ENCODE measurements around the gene FASTKD2.
"Not testable (repeated sequence)": the region's sequence is repeated elsewhere in the genome, so short reads cannot be mapped to it uniquely, and the experiment has no call there.

The FASTKD2 gene

DNA sequence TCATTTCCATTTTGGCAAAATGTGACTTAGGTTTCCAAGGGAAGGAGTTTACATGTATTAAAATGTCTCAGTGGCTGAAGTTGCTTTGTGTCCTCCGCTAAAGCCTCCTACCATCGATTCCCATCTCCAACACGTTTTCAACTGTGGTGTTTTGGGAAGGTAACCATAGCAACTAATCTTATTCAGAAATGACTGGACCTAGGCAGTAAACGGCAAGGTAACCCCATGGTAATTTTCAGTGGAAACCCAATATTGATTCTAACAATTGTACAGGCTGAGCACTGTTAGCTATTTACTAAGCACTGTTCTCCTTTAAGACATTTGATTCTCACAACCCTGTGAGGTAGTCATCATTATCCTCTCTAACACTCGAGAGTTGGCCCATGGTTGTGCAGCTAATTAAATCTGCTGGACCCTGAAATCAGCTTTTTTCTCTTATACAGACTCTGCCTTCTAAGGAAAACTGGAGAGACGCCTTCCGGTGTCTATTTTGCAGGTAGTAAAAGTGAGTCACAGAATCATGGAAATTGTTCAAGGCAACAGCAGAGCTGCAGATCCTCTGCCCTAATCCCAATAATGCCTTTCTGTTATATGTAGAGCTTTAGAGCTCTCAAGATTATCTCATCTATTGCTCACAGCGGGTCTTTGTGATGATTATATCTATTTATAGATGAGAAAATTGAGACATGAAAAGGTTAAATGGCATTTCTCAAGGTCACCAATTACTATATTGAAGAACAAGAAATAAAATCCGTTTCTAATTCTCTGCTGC is 36.2 kb downstream of the FASTKD2 start:
- no peak for TF ChIP-seq GATA1 (IDR thresholded peaks at IDR 0.05; ENCODE audit: low read depth, low read length)
- no peak for TF ChIP-seq POLR2A (IDR thresholded peaks at IDR 0.05; ENCODE audit: low read length)
- no peak for DNase-seq

GRCh38 chr2:206802654-206803514 is 37.5 kb downstream of the FASTKD2 start:
- no peak for TF ChIP-seq POLR2A (IDR thresholded peaks at IDR 0.05; ENCODE audit: low read length)
- no peak for TF ChIP-seq GATA1 (IDR thresholded peaks at IDR 0.05; ENCODE audit: low read depth, low read length)
- no peak for DNase-seq

- TF ChIP-seq POLR2A (IDR thresholded peaks at IDR 0.05; ENCODE audit: low read length) (no peak), GATA1 (IDR thresholded peaks at IDR 0.05; ENCODE audit: low read depth, low read length) (no peak)
Measured at GRCh38 chr2:206804326-206804725, 38.9 kb downstream of the FASTKD2 start.

GRCh38 chr2:206805887-206806607 is 40.6 kb downstream of the FASTKD2 start:
- no peak for TF ChIP-seq POLR2A (IDR thresholded peaks at IDR 0.05; ENCODE audit: low read length)
- no peak for TF ChIP-seq GATA1 (IDR thresholded peaks at IDR 0.05; ENCODE audit: low read depth, low read length)
- DNase-seq, result no peak

More at GRCh38 chr2:206804326-206804725, 38.9 kb downstream of the FASTKD2 start:
- no peak for DNase-seq

GRCh38 chr2:206807624-206808023 is 42.2 kb downstream of the FASTKD2 start:
- not testable (repeated sequence) for DNase-seq

- DNase-seq, result not testable (repeated sequence)
Measured at GRCh38 chr2:206812471-206812870, 47.1 kb downstream of the FASTKD2 start.

GRCh38 chr2:206814498-206814897 is 49.1 kb downstream of the FASTKD2 start:
- TF ChIP-seq GATA1 (IDR thresholded peaks at IDR 0.05; ENCODE audit: low read depth, low read length) (no peak), POLR2A (IDR thresholded peaks at IDR 0.05; ENCODE audit: low read length) (no peak)
- DNase-seq, result no peak

- TF ChIP-seq GATA1 (IDR thresholded peaks at IDR 0.05; ENCODE audit: low read depth, low read length), result no peak
- TF ChIP-seq POLR2A (IDR thresholded peaks at IDR 0.05; ENCODE audit: low read length), result no peak
- DNase-seq, result peak in 1 of 2 experiments; percentile 6
Measured at GRCh38 chr2:206820807-206821206, 55.4 kb downstream of the FASTKD2 start.

DNA sequence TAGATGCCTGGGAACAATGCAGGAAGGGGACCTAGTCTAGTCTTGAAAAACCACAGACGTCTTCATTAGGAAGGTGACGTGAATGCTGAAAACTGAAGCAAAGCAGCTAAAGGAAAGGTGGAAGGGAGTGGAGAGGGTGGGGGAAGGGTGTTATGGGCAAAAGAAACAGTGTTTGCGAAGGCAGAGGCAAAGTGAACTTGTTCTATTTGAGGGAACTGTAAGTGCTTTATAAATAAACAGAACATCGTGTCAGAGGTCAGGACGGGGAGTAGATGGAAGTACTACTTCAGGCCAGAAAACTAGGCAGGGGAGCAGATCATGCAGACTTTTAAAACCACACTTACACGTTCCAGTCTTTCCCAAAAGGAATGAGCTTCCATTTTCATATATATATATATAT is 57.8 kb downstream of the FASTKD2 start:
- TF ChIP-seq POLR2A (IDR thresholded peaks at IDR 0.05; ENCODE audit: low read length) (no peak), GATA1 (IDR thresholded peaks at IDR 0.05; ENCODE audit: low read depth, low read length) (no peak)
- no peak for DNase-seq

GRCh38 chr2:206824087-206824618 is 58.7 kb downstream of the FASTKD2 start:
- DNase-seq, result no peak
- no peak for TF ChIP-seq GATA1 (IDR thresholded peaks at IDR 0.05; ENCODE audit: low read depth, low read length)
- TF ChIP-seq POLR2A (IDR thresholded peaks at IDR 0.05; ENCODE audit: low read length), result no peak

DNA sequence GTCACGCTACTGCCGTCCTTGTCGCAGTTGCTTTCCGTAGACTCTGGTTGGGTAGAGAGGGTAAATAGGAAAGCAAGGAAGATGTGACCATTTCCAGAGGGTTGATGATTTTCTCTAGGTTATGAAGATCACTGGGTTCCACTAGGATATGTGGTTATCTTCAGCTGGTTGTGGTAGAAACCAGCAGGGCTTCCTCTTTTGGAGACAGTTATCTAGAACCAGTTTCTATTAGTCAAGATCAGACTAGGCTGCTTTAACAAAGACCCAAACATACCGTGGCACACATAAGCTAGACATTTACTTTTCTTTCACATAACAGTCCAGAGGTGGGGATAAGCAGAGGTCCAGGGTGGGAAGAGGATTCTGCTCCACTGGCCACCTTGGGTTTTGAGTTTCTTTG is 59.6 kb downstream of the FASTKD2 start:
- TF ChIP-seq POLR2A (IDR thresholded peaks at IDR 0.05; ENCODE audit: low read length) (no peak), GATA1 (IDR thresholded peaks at IDR 0.05; ENCODE audit: low read depth, low read length) (no peak)
- no peak for DNase-seq

DNA sequence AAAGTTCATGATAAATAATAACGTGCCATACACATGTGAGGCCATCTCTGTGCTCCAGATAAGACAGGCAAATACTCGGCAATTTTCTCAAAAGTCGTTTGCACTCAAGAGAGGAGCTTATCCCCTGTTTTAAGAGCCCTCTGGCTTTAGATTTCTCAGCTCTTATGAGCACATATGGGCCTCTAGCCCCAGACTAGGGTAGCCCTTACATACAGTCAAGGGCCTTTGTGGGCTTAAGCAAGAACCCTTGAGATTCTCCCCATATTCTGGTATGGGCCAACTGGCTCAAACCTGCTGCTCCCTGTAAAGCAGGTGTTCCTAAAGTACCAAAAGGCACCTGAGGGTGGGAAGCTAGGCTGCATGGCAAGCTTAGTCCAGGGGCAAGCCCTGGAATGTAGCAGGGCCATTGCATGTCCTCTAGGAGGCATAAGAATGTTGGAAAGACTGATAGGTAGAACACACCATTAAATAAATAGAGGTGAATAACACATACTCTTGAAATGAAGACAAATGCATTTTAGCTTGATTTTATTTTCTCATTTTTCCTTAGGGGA is 66.1 kb downstream of the FASTKD2 start:
- no peak for TF ChIP-seq GATA1 (IDR thresholded peaks at IDR 0.05; ENCODE audit: low read depth, low read length)
- no peak for TF ChIP-seq POLR2A (IDR thresholded peaks at IDR 0.05; ENCODE audit: low read length)

DNA sequence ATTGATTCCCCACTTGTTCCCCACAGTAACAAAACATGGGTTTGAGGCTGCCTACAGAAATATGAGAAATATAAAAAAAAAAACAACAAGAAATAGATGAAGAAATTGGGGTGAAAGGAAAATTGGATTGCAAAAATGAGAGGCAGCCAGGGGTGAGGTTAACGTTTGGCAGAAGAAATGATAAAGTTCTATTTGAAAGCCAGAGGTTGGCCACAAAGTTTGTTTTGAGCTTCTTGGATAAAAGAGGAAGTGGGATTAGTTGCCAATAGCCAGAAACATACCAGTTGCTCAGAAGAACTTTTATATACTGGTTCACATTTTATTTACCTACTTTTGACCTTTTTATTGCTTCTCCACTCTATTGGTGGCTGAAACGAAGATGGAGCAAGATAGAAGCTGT is 67.5 kb downstream of the FASTKD2 start:
- no peak for TF ChIP-seq POLR2A (IDR thresholded peaks at IDR 0.05; ENCODE audit: low read length)
- no peak for DNase-seq

More for the DNA sequence above, 66.1 kb downstream of the FASTKD2 start:
- DNase-seq, result no peak

GRCh38 chr2:206833291-206833690 is 67.9 kb downstream of the FASTKD2 start:
- no peak for DNase-seq
- TF ChIP-seq GATA1 (IDR thresholded peaks at IDR 0.05; ENCODE audit: low read depth, low read length), result no peak
- no peak for TF ChIP-seq POLR2A (IDR thresholded peaks at IDR 0.05; ENCODE audit: low read length)

Data from erythroblast (primary cell).